ENCODE data around the gene ZNF714. TPM values are rescaled to one million over a fixed set of nuclear protein-coding genes. Genes with fewer than 3 reads are reported as not detected.
A peak's percentile ranks its signal among the peaks of the same experiment; 100 is the strongest.

Gene ZNF714
- total and polyA plus RNA-seq, 2 experiments from 2014 or later, result 7.0 to 9.9 TPM

DNA sequence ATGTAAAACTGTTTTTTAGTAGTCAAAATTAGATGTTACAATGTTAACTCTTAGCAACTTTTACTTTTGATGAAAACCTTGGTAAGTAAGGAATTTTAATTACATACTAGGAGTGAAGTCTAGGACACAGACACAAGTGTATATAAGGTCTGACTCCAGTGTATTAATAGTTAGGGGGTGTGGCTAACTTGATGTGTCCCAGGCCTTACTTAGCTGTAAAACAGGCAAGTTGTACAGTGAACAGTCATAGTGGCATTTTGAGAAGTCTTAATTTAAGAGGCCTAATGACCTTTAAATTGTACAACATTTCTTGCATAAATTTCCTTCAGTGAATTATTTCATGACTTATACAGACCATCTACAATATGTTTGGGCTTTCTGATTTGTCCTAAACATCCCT, 66.7 kb downstream of the ZNF714 start:
- Histone ChIP-seq H4K20me1 (ENCODE audit: insufficient read depth) (no peaks in the 10 kb centered on the region), H3K36me3 (ENCODE audit: low read depth) (peaks cover 30% of the 10 kb centered on the region), H3K4me1 (ENCODE audit: insufficient read depth) (peaks cover 6% of the 10 kb centered on the region; the same call in 1 of the 2 replicates), H3K4me3 (no peak overlapping the region), H2AFZ (no peak overlapping the region), H3K4me2 (ENCODE audit: unreplicated experiment) (no peak overlapping the region), H3K79me2 (ENCODE audit: insufficient read depth) (peaks cover 45% of the 10 kb centered on the region), H3K27ac (no peak overlapping the region), H3K9me3 (ENCODE audit: low read depth) (no peaks in the 10 kb centered on the region), H3F3A (ENCODE audit: insufficient read depth) (no peaks in the 10 kb centered on the region), H3K9ac (no peak overlapping the region), H3K27me3 (replicated peaks; ENCODE audit: insufficient read depth) (no peaks in the 10 kb centered on the region), H3K9me2 (ENCODE audit: insufficient read depth) (no peaks in the 10 kb centered on the region)
- TF ChIP-seq EZH2phosphoT487 (IDR thresholded peaks at IDR 0.05; ENCODE audit: insufficient read depth, low read depth) (no peak), EZH2 (IDR thresholded peaks at IDR 0.05; ENCODE audit: insufficient read depth, poor library complexity, severe bottlenecking) (no peak)
- in situ Hi-C loops (cut with MboI), result no loop called here
- DNase-seq, result no peak

DNA sequence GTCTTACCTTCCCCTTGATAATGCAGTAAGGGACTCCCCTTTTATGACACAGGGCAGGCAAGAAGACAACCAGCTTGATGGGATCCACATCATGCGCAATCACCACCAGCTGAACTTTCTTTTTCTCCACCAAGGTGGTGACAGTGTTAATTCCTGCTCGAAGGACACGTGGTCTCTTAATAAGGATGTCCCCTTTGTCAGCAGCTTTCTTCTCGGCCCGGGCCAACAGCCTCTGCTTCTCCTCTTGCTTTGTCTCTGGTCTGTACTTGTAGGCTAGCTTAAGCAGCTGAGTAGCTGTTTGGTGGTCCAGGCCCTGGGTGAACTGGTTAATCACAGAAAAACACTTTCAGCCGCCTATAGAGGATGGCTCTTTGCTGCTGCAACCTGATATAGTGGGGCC, 67.9 kb downstream of the ZNF714 start:
- Histone ChIP-seq H3K4me1 (ENCODE audit: insufficient read depth) (no peaks in the 10 kb centered on the region), H3F3A (ENCODE audit: insufficient read depth) (no peaks in the 10 kb centered on the region), H3K4me3 (no peak overlapping the region), H3K9me3 (ENCODE audit: low read depth) (no peaks in the 10 kb centered on the region), H3K4me2 (ENCODE audit: unreplicated experiment) (no peak overlapping the region), H4K20me1 (ENCODE audit: insufficient read depth) (no peaks in the 10 kb centered on the region), H3K36me3 (ENCODE audit: low read depth) (peaks cover 26% of the 10 kb centered on the region), H3K9ac (no peak overlapping the region), H3K9me2 (ENCODE audit: insufficient read depth) (no peaks in the 10 kb centered on the region), H2AFZ (no peak overlapping the region), H3K27me3 (replicated peaks; ENCODE audit: insufficient read depth) (no peaks in the 10 kb centered on the region), H3K27ac (no peak overlapping the region), H3K79me2 (ENCODE audit: insufficient read depth) (peaks cover 37% of the 10 kb centered on the region)
- no peak for DNase-seq
- whole genome bisulfite sequencing, 2 experiments (ENCODE audit: low coverage in 1 of 2, low lambda C conversion rate in 2 of 2, missing lambda C conversion rate in 2 of 2), result 55 to 69% methylated on average over 6 of the region's 6 CpGs
- TF ChIP-seq EZH2 (IDR thresholded peaks at IDR 0.05; ENCODE audit: insufficient read depth, poor library complexity, severe bottlenecking) (no peak), EZH2phosphoT487 (IDR thresholded peaks at IDR 0.05; ENCODE audit: insufficient read depth, low read depth) (no peak)
- in situ Hi-C loops (cut with MboI), result no loop called here

- Histone ChIP-seq H3K9me2 (ENCODE audit: insufficient read depth) (no peaks in the 10 kb centered on the region), H3K4me3 (no peak overlapping the region), H3K9ac (no peak overlapping the region), H3F3A (ENCODE audit: insufficient read depth) (no peaks in the 10 kb centered on the region), H3K27me3 (replicated peaks; ENCODE audit: insufficient read depth) (no peaks in the 10 kb centered on the region), H3K79me2 (ENCODE audit: insufficient read depth) (peaks cover 34% of the 10 kb centered on the region), H3K4me1 (ENCODE audit: insufficient read depth) (no peaks in the 10 kb centered on the region), H3K4me2 (ENCODE audit: unreplicated experiment) (no peak overlapping the region), H2AFZ (no peak overlapping the region), H3K36me3 (ENCODE audit: low read depth) (peaks cover 26% of the 10 kb centered on the region), H3K9me3 (ENCODE audit: low read depth) (no peaks in the 10 kb centered on the region), H3K27ac (no peak overlapping the region), H4K20me1 (ENCODE audit: insufficient read depth) (no peaks in the 10 kb centered on the region)
- no peak for DNase-seq
- no peak for TF ChIP-seq EZH2phosphoT487 (IDR thresholded peaks at IDR 0.05; ENCODE audit: insufficient read depth, low read depth)
- no peak for TF ChIP-seq EZH2 (IDR thresholded peaks at IDR 0.05; ENCODE audit: insufficient read depth, poor library complexity, severe bottlenecking)
- in situ Hi-C loops (cut with MboI), result no loop called here
- WGBS, 2 experiments (ENCODE audit: low coverage in 1 of 2, low lambda C conversion rate in 2 of 2, missing lambda C conversion rate in 2 of 2), result 100% methylated on average over 1 of the region's 1 CpG
These were observed 69.5 kb downstream of the ZNF714 start for GRCh38 chr19:21151460-21151859.

- in situ Hi-C loops (cut with MboI), result no loop called here
- WGBS, 2 experiments (ENCODE audit: low coverage in 1 of 2, low lambda C conversion rate in 2 of 2, missing lambda C conversion rate in 2 of 2), result 50 to 53% methylated on average over 1 of the region's 1 CpG
- Histone ChIP-seq H4K20me1 (ENCODE audit: insufficient read depth) (no peaks in the 10 kb centered on the region), H3F3A (ENCODE audit: insufficient read depth) (peaks cover 10% of the 10 kb centered on the region), H3K27me3 (replicated peaks; ENCODE audit: insufficient read depth) (no peaks in the 10 kb centered on the region), H2AFZ (no peak overlapping the region), H3K27ac (no peak overlapping the region), H3K4me2 (ENCODE audit: unreplicated experiment) (no peak overlapping the region), H3K79me2 (ENCODE audit: insufficient read depth) (peaks cover 89% of the 10 kb centered on the region), H3K9me2 (ENCODE audit: insufficient read depth) (no peaks in the 10 kb centered on the region), H3K9me3 (ENCODE audit: low read depth) (no peaks in the 10 kb centered on the region), H3K4me1 (ENCODE audit: insufficient read depth) (peaks cover 9% of the 10 kb centered on the region; the same call in 1 of the 2 replicates), H3K4me3 (no peak overlapping the region), H3K36me3 (ENCODE audit: low read depth) (0 out of 2 replicates have a peak, but pooled peaks cover 4% of the 10 kb centered on the region), H3K9ac (no peak overlapping the region)
- peak; percentile 55 for DNase-seq
- no peak for TF ChIP-seq EZH2 (IDR thresholded peaks at IDR 0.05; ENCODE audit: insufficient read depth, poor library complexity, severe bottlenecking)
- TF ChIP-seq EZH2phosphoT487 (IDR thresholded peaks at IDR 0.05; ENCODE audit: insufficient read depth, low read depth), result no peak
These were observed 76.6 kb downstream of the ZNF714 start for GRCh38 chr19:21158523-21159135.

Measured in GM23248 (cell line).